GM19455 (cell line): ENCODE data around the gene ACBD3.

Source experiments
- ATAC-seq: cut with Tn5 transposase; IDR thresholded peaks from one replicate; pipeline ENCODE4 v1.9.1; 2021; ENCODE audit not compliant: unreplicated experiment

ACBD3 gene

GRCh38 chr1:226116673-226117072 is 69.9 kb downstream of the ACBD3 start:
- no peak for ATAC-seq

DNA sequence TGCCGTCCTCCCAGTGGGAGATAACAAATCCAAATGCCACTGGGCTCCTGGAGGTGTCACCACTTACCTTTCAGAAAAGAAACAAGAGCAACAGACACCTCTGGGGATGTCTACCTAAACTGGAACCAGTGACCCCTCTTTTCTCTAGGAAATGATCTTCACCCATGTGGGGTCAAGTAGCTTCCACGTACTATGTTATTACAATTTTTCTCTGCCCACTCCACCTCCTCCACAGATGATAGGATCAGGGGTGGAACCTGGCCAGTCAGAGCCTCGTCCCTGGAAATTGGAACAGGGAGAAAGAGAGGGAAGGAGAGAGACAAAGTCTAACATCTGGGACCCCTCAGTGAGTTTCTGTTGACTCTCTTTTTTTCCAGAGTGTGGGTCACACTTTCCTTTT is 73.9 kb downstream of the ACBD3 start:
- ATAC-seq, result no peak

GRCh38 chr1:226111883-226112261 is 74.7 kb downstream of the ACBD3 start:
- no peak for ATAC-seq

- no peak for ATAC-seq
Measured at GRCh38 chr1:226111098-226111882, 75.3 kb downstream of the ACBD3 start.

- ATAC-seq, result peak; percentile 71
Measured at GRCh38 chr1:226110249-226111097, 76.1 kb downstream of the ACBD3 start.

DNA sequence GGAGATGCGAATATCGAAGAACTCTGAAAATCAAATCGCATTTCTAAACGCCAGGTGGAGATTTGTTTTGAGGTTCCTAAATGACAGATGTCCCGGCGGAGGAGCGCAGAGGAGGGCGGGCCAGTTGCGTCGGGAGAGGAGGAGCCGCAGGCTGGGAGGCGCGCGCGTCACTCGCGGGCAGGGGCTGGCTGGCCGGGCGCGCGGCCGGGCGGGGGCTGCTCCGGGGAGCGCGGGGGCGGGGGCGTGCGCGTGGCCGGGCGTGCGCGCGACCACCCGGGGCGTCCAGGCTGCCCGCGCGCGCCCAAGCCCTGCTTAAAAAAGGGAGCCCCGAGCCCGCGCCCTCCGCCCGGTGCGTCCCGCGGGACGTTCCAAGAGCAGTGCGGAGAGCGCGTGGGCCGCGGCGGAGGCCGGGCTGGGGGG is 76.7 kb downstream of the ACBD3 start:
- peak; percentile 79 for ATAC-seq

GRCh38 chr1:226108935-226109828 is 77.4 kb downstream of the ACBD3 start:
- ATAC-seq, result peak; percentile 10

- ATAC-seq, result no peak
Measured at GRCh38 chr1:226107471-226108460, 78.8 kb downstream of the ACBD3 start.

DNA sequence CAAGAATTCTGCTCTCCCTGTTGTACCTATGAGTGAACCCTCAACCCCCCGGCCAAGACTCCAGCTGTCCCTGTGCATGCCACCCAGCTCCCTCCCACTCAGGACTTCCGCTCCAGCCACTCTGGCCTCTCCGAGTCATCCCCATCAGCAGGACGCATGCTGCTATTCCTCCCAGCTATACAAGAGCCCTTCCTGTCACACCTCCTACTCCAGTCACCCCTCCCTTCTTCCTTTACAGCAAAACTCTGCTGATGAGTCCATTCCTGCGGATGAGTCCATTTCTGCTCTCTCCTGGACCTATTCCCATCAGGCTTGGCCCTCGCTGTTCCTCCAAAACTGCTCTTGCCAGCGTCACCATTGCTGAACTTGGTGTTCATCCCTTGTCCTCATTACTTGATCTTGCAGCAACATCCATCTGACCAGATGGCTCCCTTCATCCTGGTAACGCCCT is 81.8 kb downstream of the ACBD3 start:
- no peak for ATAC-seq

- ATAC-seq, result no peak
Measured at GRCh38 chr1:226100436-226101391, 85.8 kb downstream of the ACBD3 start.

DNA sequence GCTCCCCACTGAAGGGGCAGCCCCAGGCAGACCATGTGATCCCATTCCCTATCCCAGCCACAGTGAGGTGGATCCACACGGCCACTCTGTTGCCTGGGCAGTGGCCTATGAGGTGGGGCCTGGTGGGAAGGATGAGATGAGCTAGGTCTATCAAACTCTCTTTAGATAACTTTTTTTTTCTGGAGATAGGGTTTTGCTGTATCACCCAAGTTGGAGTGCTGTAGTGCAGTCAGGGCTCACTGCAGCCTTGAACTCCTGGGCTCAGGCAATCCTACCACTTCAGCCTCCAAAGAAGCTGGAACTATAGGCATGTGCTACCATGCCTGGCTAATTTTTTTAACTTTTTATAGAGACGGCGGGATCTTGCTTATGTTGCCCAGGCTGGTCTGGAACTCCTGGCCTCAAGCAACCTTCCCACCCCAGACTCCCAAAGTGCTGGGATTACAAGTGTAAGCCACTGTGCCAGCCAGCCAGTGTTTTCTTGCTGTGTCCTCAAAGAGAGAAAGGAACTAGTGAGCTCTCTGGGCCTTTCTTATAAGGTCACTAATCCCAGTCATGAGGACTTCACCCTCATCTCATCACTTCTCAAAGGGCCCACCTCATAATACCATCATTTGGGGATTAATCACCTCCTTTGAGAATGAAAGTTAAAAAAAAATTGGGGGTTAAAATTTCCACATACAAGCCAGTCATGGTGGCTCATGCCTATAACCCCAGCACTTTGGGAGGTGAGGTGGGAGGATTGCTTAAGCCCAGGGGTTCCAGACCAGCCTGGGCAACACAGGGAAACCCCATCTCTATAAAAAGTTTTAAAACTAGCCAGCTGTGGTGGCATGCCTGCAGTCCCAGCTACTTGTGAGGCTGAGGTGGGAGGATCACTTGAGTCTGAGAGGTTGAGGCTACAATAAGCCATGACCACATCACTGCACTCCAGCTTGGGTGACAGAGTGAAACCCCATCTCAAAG is 87.4 kb downstream of the ACBD3 start:
- ATAC-seq, result no peak

- ATAC-seq, result no peak
Measured at GRCh38 chr1:226097866-226098625, 88.5 kb downstream of the ACBD3 start.

GRCh38 chr1:226095286-226095685 is 91.3 kb downstream of the ACBD3 start:
- no peak for ATAC-seq
